HG02642 (cell line): ENCODE measurements around the gene DCAF12L1.

Experiments
- ATAC-seq: cut with Tn5 transposase; IDR thresholded peaks from one replicate; pipeline ENCODE4 v1.9.1; 2021; ENCODE audit warnings: mild to moderate bottlenecking; ENCODE audit not compliant: unreplicated experiment, poor library complexity

DCAF12L1 gene

DNA sequence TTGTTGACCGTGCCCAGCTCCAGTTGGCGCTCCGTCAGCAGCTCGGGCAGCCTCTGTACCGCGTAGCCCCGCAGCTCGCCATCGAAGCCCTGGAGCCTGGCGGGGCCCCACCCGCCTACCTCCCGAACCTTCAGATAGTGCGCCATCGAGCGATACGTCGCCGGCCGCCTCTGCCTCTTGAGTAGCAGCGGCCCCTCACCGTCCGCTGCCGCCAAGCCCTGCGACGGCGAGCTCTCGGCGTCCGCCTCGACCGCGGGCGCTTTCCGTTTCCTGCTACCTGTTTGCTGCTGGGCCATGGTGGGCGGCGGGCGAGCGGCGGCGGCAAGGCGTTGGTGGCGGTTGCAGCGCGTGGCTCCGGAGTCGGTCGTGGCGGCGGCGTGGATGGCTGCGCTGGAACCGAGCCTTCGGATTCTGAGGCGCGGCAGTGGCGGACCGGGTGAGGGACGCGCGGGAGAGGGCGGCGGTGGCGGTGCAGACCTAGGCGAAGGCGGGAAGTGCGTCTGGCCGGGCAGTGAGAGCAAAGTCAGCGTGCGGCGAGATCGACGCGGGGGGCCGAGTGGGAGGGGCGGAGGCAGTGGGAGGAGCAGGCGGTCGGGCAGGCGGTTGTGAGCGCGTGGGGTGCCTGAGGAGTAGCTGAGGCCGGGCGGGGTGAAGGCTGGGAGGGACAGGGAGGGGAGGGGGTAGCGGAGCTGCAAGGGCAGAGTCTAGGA, at the start of gene DCAF12L1:
TSS of gene DCAF12L1 (minus strand) at position 502 of the 710 bp plus-strand sequence. CDS start at position 296, 206 bp downstream.
- ATAC-seq: no peak

DNA sequence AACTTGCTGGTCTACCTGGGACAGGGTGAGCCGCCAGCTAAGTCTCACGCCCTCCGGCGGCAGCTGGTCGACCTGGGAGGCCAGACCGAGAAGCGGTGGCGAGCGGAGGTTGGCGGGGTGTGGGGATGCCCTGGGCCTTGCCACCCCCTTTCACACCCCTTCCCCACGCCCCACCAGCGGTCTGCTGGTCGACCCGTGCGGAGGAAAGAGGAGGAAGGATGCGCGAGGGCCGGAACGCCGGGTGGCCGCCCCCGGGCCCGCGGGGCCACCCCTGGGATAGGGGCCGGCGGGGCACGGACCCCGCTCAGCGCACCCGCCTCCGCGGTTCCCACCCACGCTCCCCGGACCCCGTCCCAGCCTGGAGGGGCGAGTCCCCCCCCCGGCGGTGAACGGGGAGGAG, 28.3 kb upstream of the DCAF12L1 start:
- no peak for ATAC-seq

DNA sequence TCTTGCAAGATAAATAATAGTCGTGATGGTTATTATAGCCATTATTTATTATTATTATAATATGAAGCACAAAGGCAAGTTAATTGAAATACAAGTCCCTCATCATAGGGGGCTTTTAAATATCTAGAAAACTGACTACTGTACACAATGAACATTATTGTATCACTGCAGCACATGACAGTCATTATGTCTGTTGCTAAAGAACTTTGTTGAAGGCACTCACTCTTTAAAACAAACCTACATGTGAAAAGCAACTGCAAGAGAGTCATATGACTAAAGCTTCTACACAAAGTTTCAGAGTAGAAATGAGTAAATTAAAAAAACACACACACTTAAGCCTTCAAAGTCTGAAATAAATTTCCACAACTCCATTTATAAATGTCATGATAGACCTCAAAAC, 23.3 kb upstream of the DCAF12L1 start:
- no peak for ATAC-seq

DNA sequence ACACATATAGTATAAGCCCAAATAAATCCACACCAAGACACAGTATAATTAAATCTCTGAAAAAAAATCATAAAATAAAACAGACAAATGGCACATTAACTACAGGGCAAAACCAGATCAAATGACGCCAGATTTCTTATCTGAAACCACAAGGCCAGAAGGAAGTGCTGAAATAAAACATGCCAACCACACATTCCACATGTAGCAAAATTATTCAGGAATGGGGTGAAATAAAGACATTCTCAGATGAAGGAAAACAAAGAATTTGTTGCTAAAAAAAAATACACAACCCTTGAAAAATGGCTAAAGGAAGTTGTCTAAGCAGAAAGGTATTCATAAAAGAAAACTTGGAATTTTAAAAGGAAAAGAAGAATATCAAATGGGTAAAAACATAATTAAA, 4.5 kb upstream of the DCAF12L1 start:
- no peak for ATAC-seq

DNA sequence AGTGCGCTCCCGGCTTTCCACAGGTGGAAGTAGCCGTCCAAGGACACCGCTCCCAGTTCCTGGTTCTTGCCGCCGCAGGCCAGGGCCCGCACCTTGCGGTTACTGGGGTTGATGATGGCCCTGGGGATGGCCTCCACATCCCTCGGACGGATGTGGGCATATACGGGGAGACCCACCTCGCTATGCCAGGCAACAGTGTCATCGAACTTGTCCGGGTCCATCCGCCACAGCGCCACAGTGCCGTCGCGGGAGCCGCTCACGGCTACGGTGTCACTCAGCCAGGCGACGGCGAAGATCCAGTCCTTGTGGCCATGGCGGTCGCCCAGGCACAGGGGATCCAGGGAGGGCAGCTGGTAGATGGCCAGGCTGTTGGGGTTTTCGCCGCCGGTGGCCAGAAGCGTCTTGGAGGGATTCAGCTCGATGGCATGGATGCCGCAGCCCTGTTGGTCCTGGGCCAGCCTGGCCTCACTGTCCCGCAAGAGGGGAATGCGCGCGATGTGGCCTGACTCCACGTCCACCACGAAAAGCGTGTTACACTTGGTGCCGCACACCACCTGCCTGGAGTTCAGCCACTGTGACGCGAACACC, 795 bp downstream of the DCAF12L1 start:
- ATAC-seq: no peak

DNA sequence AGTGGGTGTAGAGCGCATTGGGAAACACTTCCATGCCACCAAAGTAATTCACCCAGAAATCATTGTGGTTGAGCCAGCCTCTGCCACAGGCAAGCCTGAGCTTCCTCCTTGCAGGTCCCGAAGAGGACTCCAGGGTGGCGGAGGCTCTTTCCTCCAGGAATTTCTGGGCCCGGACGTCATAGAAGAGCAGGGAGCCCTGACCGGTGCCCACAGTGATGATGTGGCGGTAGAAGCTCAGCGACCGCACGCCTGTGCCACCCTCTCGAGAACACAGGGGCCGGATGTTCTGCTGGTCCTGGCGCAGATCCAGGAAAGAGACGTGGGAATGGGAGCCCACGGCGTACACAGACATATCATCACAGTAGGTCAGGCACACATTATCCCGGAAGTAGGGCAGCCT, 1.3 kb downstream of the DCAF12L1 start:
- ATAC-seq: no peak

DNA sequence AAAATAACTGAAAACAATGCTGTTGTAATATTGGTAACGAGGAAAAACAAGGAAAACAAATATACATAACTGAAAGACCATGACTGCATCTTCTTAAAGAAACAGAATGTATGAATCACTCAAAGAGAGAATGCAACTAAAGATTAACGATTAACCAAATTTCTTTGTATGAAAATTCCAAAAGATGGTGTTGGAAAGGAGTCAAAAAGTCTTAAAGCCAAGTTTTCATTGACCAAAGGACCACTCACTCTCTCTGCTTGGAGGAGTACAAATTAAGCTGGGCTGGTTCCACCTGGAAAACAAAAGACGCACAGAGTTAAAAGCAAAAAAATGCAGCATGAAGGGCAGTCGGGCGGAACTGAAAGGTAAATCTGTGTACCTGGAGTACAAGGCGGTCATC, 1.8 kb downstream of the DCAF12L1 start:
- ATAC-seq: no peak

DNA sequence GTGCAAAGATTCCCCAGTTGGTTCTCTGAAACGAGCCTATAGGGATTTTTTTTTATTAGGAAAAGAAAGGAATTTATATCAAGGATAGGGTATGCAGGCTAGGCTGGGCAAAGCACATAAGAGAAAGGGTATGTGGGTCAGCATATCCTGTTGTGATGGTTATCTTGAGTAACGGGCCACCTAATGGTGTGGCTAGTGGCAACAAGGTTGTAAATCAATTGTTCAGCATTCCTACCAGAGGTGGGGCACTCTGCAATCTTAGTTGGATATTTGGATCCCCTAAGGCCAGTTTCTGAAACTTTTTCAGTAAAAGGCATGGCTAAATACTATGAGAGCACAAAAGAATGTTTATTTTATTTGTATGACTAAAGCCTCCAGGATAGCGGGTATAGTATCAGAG, 42.7 kb downstream of the DCAF12L1 start:
- no peak for ATAC-seq
